IPS-18a (cell line): ENCODE results near the gene TPTE2.
"Not testable (repeated sequence)": the region's sequence is repeated elsewhere in the genome, so short reads cannot be mapped to it uniquely, and the experiment has no call there.

Source experiments
- H3K27ac ChIP-seq: one replicate; pipeline ENCODE4 v1.5.1; 2013; ENCODE audit warnings: low read length
- H3K27me3 ChIP-seq: one replicate; pipeline ENCODE4 v1.6.1; 2013; ENCODE audit warnings: mild to moderate bottlenecking, low read length; ENCODE audit not compliant: control insufficient read depth, insufficient read depth
- H3K36me3 ChIP-seq: one replicate; pipeline ENCODE4 v1.6.1; 2013; ENCODE audit warnings: low read depth, low read length; ENCODE audit not compliant: control insufficient read depth
- H3K4me1 ChIP-seq: one replicate; pipeline ENCODE4 v1.6.1; 2013; ENCODE audit warnings: low read depth, low read length; ENCODE audit not compliant: control insufficient read depth
- H3K4me3 ChIP-seq: one replicate; pipeline ENCODE4 v1.5.1; 2013; ENCODE audit warnings: low read length
- H3K9ac ChIP-seq: one replicate; pipeline ENCODE4 v1.6.1; 2013; ENCODE audit warnings: mild to moderate bottlenecking, low read length, moderate library complexity
- H3K9me3 ChIP-seq: one replicate; pipeline ENCODE4 v1.6.1; 2013; ENCODE audit warnings: low read depth, low read length; ENCODE audit not compliant: control insufficient read depth

The TPTE2 gene

GRCh38 chr13:19382746-19383511, 178.4 kb downstream of the TPTE2 start:
- H3K27me3 ChIP-seq, H3K36me3 ChIP-seq, H3K4me3 ChIP-seq, H3K4me1 ChIP-seq, H3K27ac ChIP-seq, H3K9me3 ChIP-seq, H3K9ac ChIP-seq: not testable (repeated sequence)

- H3K9me3 ChIP-seq, result peaks cover 14% of the 10 kb centered on the region
These were observed 179.2 kb downstream of the TPTE2 start for GRCh38 chr13:19382111-19382510.

More at GRCh38 chr13:19382111-19382510, 179.2 kb downstream of the TPTE2 start:
- Histone ChIP-seq H3K27ac (no peak overlapping the region), H3K36me3 (no peaks in the 10 kb centered on the region), H3K27me3 (no peaks in the 10 kb centered on the region), H3K9ac (no peak overlapping the region), H3K4me3 (no peak overlapping the region), H3K4me1 (no peaks in the 10 kb centered on the region)
